Embryonic facial prominence (tissue), 1 donor: Measurements from ENCODE around the gene GNA14.
"Not testable (repeated sequence)": the region's sequence is repeated elsewhere in the genome, so short reads cannot be mapped to it uniquely, and the experiment has no call there.

ENCODE experiments used
- DNase-seq: peaks from one replicate; pipeline ENCODE4 v3.0.0-alpha.2; 2016; ENCODE audit errors: extremely low spot score

Gene GNA14

DNA sequence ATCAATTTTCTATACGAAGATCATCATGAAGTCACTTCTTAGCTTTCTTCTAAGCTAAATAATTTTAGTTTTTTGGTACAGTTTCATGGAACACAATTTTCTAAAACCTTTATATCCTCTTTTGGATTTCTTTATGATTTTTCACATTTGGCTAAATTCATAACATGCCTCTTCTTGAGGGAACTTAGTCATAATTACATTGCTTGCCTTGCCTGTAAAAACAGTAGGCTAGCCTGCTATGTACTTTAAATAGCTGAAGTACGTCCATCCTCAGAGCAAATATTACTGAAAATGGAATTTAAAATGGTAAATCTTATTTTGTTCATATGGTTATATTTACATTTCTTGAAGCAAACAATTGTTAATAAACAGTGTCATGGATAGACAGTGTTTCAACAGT, 245.8 kb downstream of the GNA14 start:
- DNase-seq: no peak

DNA sequence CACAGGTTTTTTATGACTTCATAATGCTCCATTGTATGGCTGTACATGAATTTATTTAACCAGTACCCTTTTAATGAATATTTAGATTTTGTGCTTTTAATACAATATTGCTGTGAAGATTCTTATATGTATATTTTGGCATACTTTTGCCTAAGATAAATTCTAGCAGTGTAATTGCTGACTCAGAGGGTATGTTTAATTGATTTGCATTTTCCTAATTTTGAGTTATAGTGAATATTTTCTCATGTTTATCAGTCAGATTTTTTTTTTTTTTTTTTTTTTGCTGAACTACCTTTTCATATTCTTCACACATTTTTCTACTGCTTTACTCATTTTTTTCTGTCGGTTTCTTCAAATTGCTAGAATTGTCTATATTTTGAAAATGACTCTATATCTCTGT, 248.2 kb downstream of the GNA14 start:
- no peak for DNase-seq

DNA sequence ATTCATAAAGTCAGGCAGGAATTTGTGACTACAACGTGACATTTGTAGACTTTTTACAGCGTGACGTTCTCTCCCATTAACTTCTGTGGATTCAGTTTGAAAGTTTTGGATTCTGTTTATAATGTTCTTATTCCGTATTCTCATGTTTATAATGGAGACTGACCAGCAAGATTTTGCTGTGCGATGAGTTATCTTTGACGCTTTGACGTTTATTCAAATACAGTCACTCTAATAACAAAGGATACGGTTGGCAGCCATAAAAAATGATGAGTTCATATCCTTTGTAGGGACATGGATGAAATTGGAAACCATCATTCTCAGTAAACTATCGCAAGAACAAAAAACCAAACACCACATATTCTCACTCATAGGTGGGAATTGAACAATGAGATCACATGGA, 249.5 kb downstream of the GNA14 start:
- not testable (repeated sequence) for DNase-seq

DNA sequence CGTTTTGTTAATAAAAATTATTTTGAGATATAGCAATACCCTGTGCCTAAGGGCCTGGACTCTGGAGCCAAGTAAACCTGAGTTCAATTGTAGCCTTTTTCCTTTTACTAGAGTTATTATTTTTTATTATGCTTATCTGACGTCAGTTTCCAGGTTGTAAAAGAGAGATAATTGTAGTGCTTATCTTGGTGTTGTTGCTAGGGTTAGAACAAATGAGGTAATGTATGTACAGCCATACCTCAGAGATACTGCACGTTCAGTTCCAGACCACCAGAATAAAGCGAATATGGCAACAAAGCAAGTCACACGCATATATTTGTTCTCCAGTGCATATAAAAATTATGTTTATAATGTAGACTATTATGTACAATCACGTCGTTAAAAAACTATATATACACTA, 255.8 kb downstream of the GNA14 start:
- DNase-seq: no peak

DNA sequence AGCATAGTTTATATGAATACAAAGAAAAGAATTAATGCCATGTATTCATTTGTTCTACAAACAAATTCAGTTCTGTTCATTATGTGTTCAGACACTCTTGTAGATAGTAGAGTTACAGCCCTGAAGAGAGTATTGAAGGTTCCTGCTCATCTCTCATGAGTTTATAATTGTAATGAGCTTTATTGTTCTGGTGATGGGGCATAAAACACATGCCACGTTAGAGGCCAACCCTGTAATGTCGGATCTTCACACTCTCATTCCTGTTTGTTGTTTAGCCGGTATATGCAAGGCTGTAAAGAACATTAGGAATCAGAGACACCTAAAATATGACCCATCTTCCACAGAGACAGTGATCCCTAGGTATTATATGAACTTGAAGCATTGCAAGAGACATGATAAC, 256.3 kb downstream of the GNA14 start:
- no peak for DNase-seq

DNA sequence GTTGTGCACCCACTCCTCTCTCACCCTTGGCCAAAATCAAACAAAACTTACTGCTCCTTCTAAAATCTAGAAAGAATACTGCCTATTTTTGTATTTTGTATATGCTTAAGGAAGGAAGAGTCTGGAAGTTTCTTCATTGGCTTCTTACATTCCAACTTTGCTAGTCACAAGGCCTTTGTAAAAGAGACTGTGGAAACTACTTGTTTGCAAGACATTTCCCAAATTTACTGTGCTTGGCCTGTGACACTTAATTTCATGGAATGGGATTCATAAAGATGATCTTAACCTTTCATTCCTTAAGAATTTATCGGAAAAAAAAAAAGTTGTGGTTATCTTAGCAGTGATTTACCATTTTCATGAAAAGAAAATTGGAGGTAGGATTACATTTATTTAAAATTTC, 261.9 kb downstream of the GNA14 start:
- DNase-seq: no peak

DNA sequence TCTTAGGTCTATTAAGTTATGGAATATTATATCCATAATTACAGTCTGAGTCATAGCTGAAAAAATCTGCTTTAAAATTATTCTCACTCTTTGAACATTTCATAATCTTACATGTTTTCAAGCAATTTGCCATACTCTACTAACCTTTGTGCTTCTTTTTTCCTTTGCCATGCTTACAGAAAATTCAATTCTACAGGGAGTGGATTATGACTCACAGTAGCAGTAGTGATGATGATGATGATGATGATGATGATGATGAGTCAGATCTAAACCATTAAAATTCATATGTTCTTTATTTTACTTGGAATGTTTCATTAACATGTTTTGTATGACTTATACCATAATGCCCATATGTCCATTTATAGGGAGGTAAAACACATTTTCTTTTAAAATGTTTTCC, 263.7 kb downstream of the GNA14 start:
- DNase-seq: no peak

DNA sequence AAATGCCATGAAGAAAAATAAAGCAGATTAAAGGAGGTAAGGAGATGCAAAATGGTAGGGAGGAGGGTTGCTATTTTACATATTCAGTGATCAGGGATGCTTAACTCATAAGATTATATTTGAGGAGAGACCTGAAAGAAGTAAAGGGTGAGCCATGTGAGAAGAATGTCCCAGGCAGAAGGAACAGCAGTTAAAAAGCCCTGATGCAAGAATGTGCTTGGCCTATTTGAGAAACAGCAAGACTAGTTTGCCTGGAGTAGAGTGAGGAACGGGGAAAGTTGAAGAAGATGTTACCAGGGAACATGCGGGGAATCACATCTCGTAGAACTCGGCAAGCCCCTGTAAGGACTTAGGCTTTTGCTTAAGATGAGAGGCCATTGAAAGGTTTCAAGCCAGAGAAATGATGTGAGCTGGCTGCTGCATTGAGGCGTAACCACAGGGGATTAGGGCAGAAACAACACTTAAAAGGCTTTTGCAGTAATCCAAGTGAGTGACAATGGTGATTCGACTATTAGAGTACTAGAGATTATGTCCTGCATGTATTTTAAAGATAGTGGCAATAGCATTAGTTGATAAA, 272.1 kb downstream of the GNA14 start:
- DNase-seq: no peak

DNA sequence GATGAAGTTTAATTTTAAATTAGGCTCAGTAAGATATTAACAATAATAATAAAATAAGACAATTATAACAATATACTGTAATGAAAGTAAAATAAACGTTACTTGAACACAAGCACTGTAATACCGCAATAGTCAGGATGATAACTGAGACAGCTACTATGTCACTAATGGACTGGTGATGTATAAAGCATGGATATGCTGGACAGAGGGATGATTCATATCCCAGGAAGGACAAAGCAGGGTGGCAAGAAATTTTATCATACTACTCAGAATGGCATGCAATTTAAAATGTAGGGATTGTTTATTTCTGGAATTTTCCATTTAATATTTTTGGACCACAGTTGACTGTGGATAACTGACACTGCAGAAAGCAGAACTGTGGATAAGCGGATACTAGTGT, 273.9 kb downstream of the GNA14 start:
- no peak for DNase-seq
